GM18868 (cell line): ENCODE results near the gene KIF4A.

Source experiments
- ATAC-seq: cut with Tn5 transposase; IDR thresholded peaks from one replicate; pipeline ENCODE4 v1.9.1; 2021; ENCODE audit warnings: mild to moderate bottlenecking, moderate library complexity; ENCODE audit not compliant: unreplicated experiment

The KIF4A gene

DNA sequence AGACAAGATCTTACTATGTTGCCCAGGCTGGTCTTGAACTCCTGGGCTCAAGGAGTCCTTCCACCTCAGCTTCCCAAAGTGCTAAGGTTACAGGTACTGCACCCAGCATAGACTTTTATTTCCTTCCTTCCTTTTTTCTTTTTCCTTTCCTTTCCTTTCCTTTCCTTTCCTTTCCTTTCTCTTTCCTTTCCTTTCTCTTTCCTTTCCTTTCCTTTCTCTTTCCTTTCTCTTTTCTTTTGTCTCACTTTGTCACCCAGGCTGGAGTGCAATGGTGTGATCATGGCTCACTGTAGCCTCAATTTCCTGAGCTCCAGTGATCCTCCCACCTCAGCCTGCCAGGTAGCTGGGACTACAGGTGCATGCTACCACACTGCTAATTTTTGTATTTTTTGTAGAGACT, 174.1 kb downstream of the KIF4A start:
- ATAC-seq: no peak

DNA sequence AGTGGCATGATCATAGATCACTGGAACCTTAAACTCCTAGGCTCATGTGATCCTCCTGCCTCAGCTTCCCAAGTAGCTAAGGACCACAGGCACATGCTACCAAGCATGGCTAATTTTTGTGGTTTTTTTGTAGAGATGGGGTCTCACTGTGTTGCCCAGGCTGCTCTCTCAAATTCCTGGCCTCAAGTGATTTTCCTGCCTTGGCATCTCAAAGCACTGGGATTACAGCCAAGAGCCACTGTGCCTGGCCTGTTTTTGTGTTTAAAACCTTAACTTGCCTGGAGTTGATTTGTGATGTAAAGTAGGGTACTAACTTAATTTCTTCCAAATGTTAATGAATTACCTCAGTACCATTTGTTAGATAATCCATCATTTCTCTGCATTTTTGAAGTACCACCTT, 177.1 kb downstream of the KIF4A start:
- ATAC-seq: no peak

DNA sequence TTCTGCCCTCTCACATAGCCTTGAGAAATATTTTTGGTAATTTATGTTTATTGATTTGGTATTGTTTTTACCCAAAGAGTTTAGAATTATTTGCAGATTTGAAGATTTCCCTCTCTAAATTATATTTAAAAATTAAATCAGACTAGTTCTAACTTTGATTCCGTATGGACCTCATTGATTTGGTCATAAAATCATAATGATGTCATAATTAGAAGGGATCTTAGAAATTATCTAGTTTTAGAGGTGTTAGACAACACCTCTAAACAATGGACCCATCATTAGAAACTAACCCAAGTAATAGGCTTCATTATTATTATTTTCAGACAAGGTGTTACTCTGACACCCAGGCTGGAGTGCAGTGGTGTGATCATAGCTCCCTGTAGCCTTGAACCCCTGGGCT, 178.8 kb downstream of the KIF4A start:
- ATAC-seq: no peak
